Natural killer cell (primary cell): Measurements from ENCODE around the gene ATP13A3. TPM values are rescaled to one million over a fixed set of nuclear protein-coding genes. Genes with fewer than 3 reads are reported as not detected.
A peak's percentile ranks its signal among the peaks of the same experiment; 100 is the strongest.

ENCODE experiments used
- ATAC-seq, 3 donors: fragments of 150-1000 bp in 2 of 3; fragments of 200-7000 bp in 1 of 3; cut with Tn5 transposase; 1 replicate in 1 of 3; 2 replicates in 2 of 3; pipeline ENCODE4 v1.10.0; 2021; ENCODE audit warnings: mild to moderate bottlenecking in 2 of 3, moderate library complexity in 2 of 3
- DNase-seq, 2 donors: peaks; one replicate each; pipeline versions ENCODE4 v3.0.0 to v3.0.0-alpha.2; 2013 to 2021; ENCODE audit warnings: mixed read lengths in 1 of 2
- H3K27ac ChIP-seq: one replicate; pipeline ENCODE4 v1.5.1; 2013; ENCODE audit warnings: mild to moderate bottlenecking, low read length
- H3K27me3 ChIP-seq: one replicate; pipeline ENCODE4 v1.6.1; 2013; ENCODE audit warnings: low read length; ENCODE audit not compliant: control insufficient read depth, insufficient read depth
- H3K36me3 ChIP-seq: one replicate; pipeline ENCODE4 v1.6.1; 2013; ENCODE audit warnings: low read length; ENCODE audit not compliant: control insufficient read depth, insufficient read depth
- H3K4me1 ChIP-seq: one replicate; pipeline ENCODE4 v1.6.1; 2013; ENCODE audit warnings: low read length; ENCODE audit not compliant: control insufficient read depth, insufficient read depth
- H3K4me3 ChIP-seq: one replicate; pipeline ENCODE4 v1.5.1; 2013; ENCODE audit warnings: low read length
- H3K9me3 ChIP-seq: one replicate; pipeline ENCODE4 v1.6.1; 2013; ENCODE audit warnings: low read length; ENCODE audit not compliant: control insufficient read depth, insufficient read depth
- H3K27ac Mint-ChIP-seq, 2 donors: one replicate each; pipeline ENCODE4 v1.8.0; 2022; ENCODE audit warnings: mild to moderate bottlenecking in 2 of 2, mixed read lengths in 2 of 2, moderate library complexity in 1 of 2
- H3K27me3 Mint-ChIP-seq, 2 donors: one replicate each; pipeline ENCODE4 v1.8.0; 2022; ENCODE audit warnings: low read depth in 2 of 2, mixed read lengths in 2 of 2
- H3K36me3 Mint-ChIP-seq: one replicate; pipeline ENCODE4 v1.8.0; 2022; ENCODE audit warnings: mixed read lengths
- H3K4me1 Mint-ChIP-seq, 2 donors: one replicate each; pipeline ENCODE4 v1.8.0; 2022; ENCODE audit warnings: mixed read lengths in 2 of 2
- H3K4me3 Mint-ChIP-seq: one replicate; pipeline ENCODE4 v1.8.0; 2022; ENCODE audit warnings: mild to moderate bottlenecking, moderate library complexity, mixed read lengths
- H3K9me3 Mint-ChIP-seq, 2 donors: one replicate each; pipeline ENCODE4 v1.8.0; 2022; ENCODE audit warnings: mixed read lengths in 2 of 2
- CTCF ChIP-seq: fragments of 200-600 bp; IDR thresholded peaks from one replicate; pipeline ENCODE4 v1.8.0; 2022; ENCODE audit warnings: antibody characterized with exemption
- WGBS: methylation state at CpG from one replicate; pipeline ENCODE4 v1.1.7; 2013; ENCODE audit warnings: missing lambda C conversion rate; ENCODE audit not compliant: insufficient coverage; 5-methylcytosine and 5-hydroxymethylcytosine counted together
- intact Hi-C: fragments of 100-400 bp; cut with micrococcal nuclease; formaldehyde crosslinking; loops from one replicate; pipeline ENCODE4 v1.14.2; 2022
- total RNA-seq, 4 donors: library from RNA; stranded (reverse); fragments of 120-200 nt in 1 of 4; gene quantifications; one replicate each; pipeline versions ENCODE4 v1.2.3 to v1.2.4, GENCODE V29; 2013 to 2022

Gene ATP13A3
- total RNA-seq, 3 donors from 2014 or later (not counting 1 experiment from before 2014, with no cell fraction given) = 62.9 to 79.2 (median 64.2) TPM

DNA sequence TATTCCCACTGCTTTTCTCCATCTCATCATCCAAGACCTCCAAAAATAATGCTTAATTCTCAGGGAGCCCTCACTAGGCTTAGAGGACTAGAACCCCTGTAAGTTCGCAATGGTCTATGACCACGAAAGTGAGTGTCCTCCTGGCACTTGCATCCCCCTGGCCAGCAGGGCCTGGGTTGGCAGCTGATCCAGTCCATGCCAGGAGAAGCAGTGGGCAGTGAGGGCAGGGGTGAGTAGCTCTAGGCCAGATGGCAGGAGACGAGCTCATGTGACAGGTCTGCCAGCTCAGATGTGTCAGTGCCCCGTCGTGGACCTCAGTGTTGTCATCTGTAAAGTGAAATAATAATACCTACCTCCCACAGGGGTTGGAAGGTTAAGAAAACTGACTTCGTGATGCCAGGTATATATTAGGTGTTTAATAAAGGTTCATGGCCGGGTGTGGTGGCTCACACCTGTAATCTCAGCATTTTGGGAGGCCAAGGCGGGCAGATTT lies 98.8 kb downstream of the ATP13A3 start:
- H3K27me3 ChIP-seq = no peaks in the 10 kb centered on the region
- H3K4me3 ChIP-seq = no peak overlapping the region
- Mint-ChIP-seq H3K4me3 (no peak overlapping the region), H3K4me1 (no peaks in the 10 kb centered on the region), H3K36me3 (no peaks in the 10 kb centered on the region), H3K27ac (no peak overlapping the region), H3K9me3 (no peaks in the 10 kb centered on the region), H3K27me3 (peaks cover 23 to 31% of the 10 kb centered on the region in 2 donors)
- H3K36me3 ChIP-seq = no peaks in the 10 kb centered on the region
- no peaks in the 10 kb centered on the region for H3K4me1 ChIP-seq
- TF ChIP-seq CTCF = no peak
- ATAC-seq (no peak), DNase-seq (peak in 1 of 2 donors; percentile 1)
- intact Hi-C loops = no loop called here
- H3K9me3 ChIP-seq = no peaks in the 10 kb centered on the region
- 90% methylated on average over 5 of the region's 8 CpGs for WGBS
- H3K27ac ChIP-seq = no peak overlapping the region

- no peak for TF ChIP-seq CTCF
- ATAC-seq (no peak), DNase-seq (peak in 1 of 2 donors; percentile 5)
- Mint-ChIP-seq H3K36me3 (no peaks in the 10 kb centered on the region), H3K27me3 (peaks cover 23 to 38% of the 10 kb centered on the region in 2 donors), H3K9me3 (no peaks in the 10 kb centered on the region), H3K4me3 (no peak overlapping the region), H3K4me1 (no peaks in the 10 kb centered on the region), H3K27ac (no peak overlapping the region)
- WGBS = 95% methylated on average over 6 of the region's 6 CpGs
- H3K9me3 ChIP-seq = no peaks in the 10 kb centered on the region
- no peak overlapping the region for H3K4me3 ChIP-seq
- H3K27me3 ChIP-seq = no peaks in the 10 kb centered on the region
- intact Hi-C loops = no loop called here
- H3K36me3 ChIP-seq = no peaks in the 10 kb centered on the region
- H3K4me1 ChIP-seq = no peaks in the 10 kb centered on the region
- no peak overlapping the region for H3K27ac ChIP-seq
Measured at GRCh38 chr3:194387276-194387675, 99.5 kb downstream of the ATP13A3 start.

DNA sequence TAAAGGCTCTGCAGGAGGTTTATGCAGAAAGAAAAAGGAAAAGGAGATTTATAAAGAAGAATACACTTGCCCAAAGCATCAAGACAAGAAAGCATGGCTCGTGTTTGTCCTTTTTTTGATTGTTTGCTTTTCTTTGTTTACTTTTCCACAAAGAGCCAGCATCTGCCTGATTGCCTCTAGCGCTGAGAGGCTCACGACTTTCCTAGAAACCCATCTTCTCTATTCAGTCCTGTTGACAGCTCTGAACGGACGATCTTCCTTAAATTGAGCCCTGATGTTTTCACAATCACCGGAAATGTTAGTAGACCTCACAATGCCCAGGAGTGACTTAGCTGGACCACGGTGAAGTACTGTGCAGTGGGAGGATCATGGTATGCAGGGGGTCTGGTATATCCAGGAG lies 100.2 kb downstream of the ATP13A3 start:
- Histone ChIP-seq H3K4me3 (no peak overlapping the region), H3K27me3 (no peaks in the 10 kb centered on the region), H3K27ac (no peak overlapping the region), H3K9me3 (no peaks in the 10 kb centered on the region), H3K4me1 (no peaks in the 10 kb centered on the region), H3K36me3 (no peaks in the 10 kb centered on the region)
- Mint-ChIP-seq H3K27me3 (peaks cover 23 to 39% of the 10 kb centered on the region in 2 donors), H3K4me3 (no peak overlapping the region), H3K4me1 (no peaks in the 10 kb centered on the region), H3K27ac (no peak overlapping the region), H3K9me3 (no peaks in the 10 kb centered on the region), H3K36me3 (no peaks in the 10 kb centered on the region)
- WGBS = 73% methylated on average over 7 of the region's 7 CpGs
- no peak for TF ChIP-seq CTCF
- intact Hi-C loops = no loop called here
- DNase-seq (peak in 1 of 2 donors; percentile 6), ATAC-seq (no peak)

DNA sequence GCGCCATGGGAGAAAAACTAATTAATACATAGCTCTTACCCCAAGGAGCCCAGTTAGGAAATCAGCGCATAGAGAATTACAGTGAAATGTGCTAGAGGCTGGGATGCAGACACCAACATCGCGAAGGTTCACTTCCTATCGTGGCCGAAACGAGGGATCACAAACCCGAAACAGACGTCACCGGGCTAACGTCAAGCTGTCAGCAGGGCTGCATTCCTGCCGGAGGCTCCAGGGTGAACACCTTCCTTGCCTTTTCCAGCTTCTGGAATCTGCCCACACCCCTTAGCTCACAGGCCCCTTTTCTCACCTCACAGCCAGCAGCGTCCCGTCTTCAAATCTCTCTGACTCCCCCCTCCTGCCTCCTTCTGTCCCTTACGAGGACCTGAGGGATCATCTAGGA lies 100.7 kb downstream of the ATP13A3 start:
- H3K4me1 ChIP-seq = no peaks in the 10 kb centered on the region
- ATAC-seq (no peak), DNase-seq (no peak)
- H3K36me3 Mint-ChIP-seq = no peaks in the 10 kb centered on the region
- peaks cover 22 to 36% of the 10 kb centered on the region in 2 donors for H3K27me3 Mint-ChIP-seq
- H3K4me1 Mint-ChIP-seq = no peaks in the 10 kb centered on the region
- no peak overlapping the region for H3K4me3 ChIP-seq
- no peak for TF ChIP-seq CTCF
- no peak overlapping the region for H3K27ac Mint-ChIP-seq
- no peak overlapping the region for H3K4me3 Mint-ChIP-seq
- H3K36me3 ChIP-seq = no peaks in the 10 kb centered on the region
- H3K27ac ChIP-seq = no peak overlapping the region
- intact Hi-C loops = no loop called here
- H3K27me3 ChIP-seq = no peaks in the 10 kb centered on the region
- 87% methylated on average over 15 of the region's 15 CpGs for WGBS
- no peaks in the 10 kb centered on the region for H3K9me3 ChIP-seq
- H3K9me3 Mint-ChIP-seq = no peaks in the 10 kb centered on the region
